HG03196 (cell line): Measurements from ENCODE around the gene ABR.
"Not testable (repeated sequence)": the region's sequence is repeated elsewhere in the genome, so short reads cannot be mapped to it uniquely, and the experiment has no call there.

ENCODE experiments used
- ATAC-seq: cut with Tn5 transposase; IDR thresholded peaks from one replicate; pipeline ENCODE4 v1.9.1; 2021; ENCODE audit not compliant: unreplicated experiment

The ABR gene

GRCh38 chr17:1097972-1098744 is 81.6 kb downstream of the ABR start:
- ATAC-seq = not testable (repeated sequence)

GRCh38 chr17:1096215-1096614 is 83.6 kb downstream of the ABR start:
- ATAC-seq = no peak

GRCh38 chr17:1095853-1096173 is 84.0 kb downstream of the ABR start:
- no peak for ATAC-seq

- no peak for ATAC-seq
Observed at GRCh38 chr17:1095090-1095852, 84.5 kb downstream of the ABR start.

- no peak for ATAC-seq
Observed at GRCh38 chr17:1094591-1094990, 85.2 kb downstream of the ABR start.

GRCh38 chr17:1091900-1092299 is 87.9 kb downstream of the ABR start:
- ATAC-seq = no peak

- ATAC-seq = no peak
Observed at GRCh38 chr17:1091190-1091534, 88.6 kb downstream of the ABR start.

GRCh38 chr17:1090465-1091189 is 89.2 kb downstream of the ABR start:
- ATAC-seq = no peak

GRCh38 chr17:1089915-1090314 is 89.9 kb downstream of the ABR start:
- no peak for ATAC-seq

GRCh38 chr17:1087381-1088241 is 92.2 kb downstream of the ABR start:
- ATAC-seq = no peak

- ATAC-seq = no peak
Observed at GRCh38 chr17:1083451-1084187, 96.2 kb downstream of the ABR start.

GRCh38 chr17:1082579-1082978 is 97.2 kb downstream of the ABR start:
- ATAC-seq = no peak

GRCh38 chr17:1078831-1079561 is 100.8 kb downstream of the ABR start:
- no peak for ATAC-seq

GRCh38 chr17:1077986-1078711 is 101.6 kb downstream of the ABR start:
- no peak for ATAC-seq

- ATAC-seq = no peak
Observed at GRCh38 chr17:1077581-1077985, 102.2 kb downstream of the ABR start.

- ATAC-seq = no peak
Observed at GRCh38 chr17:1076982-1077302, 102.8 kb downstream of the ABR start.

GRCh38 chr17:1076299-1076981 is 103.3 kb downstream of the ABR start:
- ATAC-seq = no peak

GRCh38 chr17:1074886-1075605 is 104.7 kb downstream of the ABR start:
- ATAC-seq = no peak
